Lung (tissue), 12 donors: ENCODE data around the gene SPN. TPM values are rescaled to one million over a fixed set of nuclear protein-coding genes. Genes with fewer than 3 reads are reported as not detected.

ENCODE experiments used
- ATAC-seq: fragments of 200-7000 bp; cut with Tn5 transposase; one replicate; pipeline ENCODE4 v1.9.1; 2020; ENCODE audit warnings: moderate number of reproducible peaks; ENCODE audit not compliant: insufficient read depth, low FRiP score
- DNase-seq, 3 donors: peaks; one replicate each; pipeline ENCODE4 v3.0.0-alpha.2; 2013 to 2017
- H3K27ac ChIP-seq, 2 donors: one replicate each; pipeline ENCODE4 v1.5.1; 2013; ENCODE audit warnings: mild to moderate bottlenecking in 2 of 2, moderate library complexity in 2 of 2, control low read depth in 1 of 2, inconsistent platforms in 1 of 2, low read depth in 1 of 2, low read length in 1 of 2
- H3K27me3 ChIP-seq, 3 donors: one replicate each; pipeline ENCODE4 v1.5.1; 2013; ENCODE audit warnings: low read length in 2 of 3; ENCODE audit not compliant: control insufficient read depth in 3 of 3, insufficient read depth in 3 of 3
- H3K36me3 ChIP-seq, 4 donors: one replicate each; pipeline ENCODE4 v1.5.1; 2013; ENCODE audit warnings: low read length in 4 of 4, mild to moderate bottlenecking in 1 of 4, moderate library complexity in 1 of 4; ENCODE audit not compliant: control insufficient read depth in 4 of 4, insufficient read depth in 4 of 4
- H3K4me1 ChIP-seq, 5 donors: one replicate each; pipeline ENCODE4 v1.5.1; 2013; ENCODE audit warnings: low read length in 5 of 5, mild to moderate bottlenecking in 2 of 5, moderate library complexity in 1 of 5; ENCODE audit not compliant: control insufficient read depth in 5 of 5, insufficient read depth in 5 of 5
- H3K4me3 ChIP-seq: one replicate; pipeline ENCODE4 v1.5.1; 2013; ENCODE audit warnings: mild to moderate bottlenecking, control low read depth, moderate library complexity
- H3K9ac ChIP-seq, 2 donors: one replicate each; pipeline ENCODE4 v1.5.1; 2013; ENCODE audit warnings: low read length in 2 of 2, control low read depth in 1 of 2; ENCODE audit not compliant: insufficient read depth in 1 of 2
- H3K9me3 ChIP-seq, 4 donors: one replicate each; pipeline ENCODE4 v1.5.1; 2013; ENCODE audit warnings: low read length in 3 of 4, mild to moderate bottlenecking in 1 of 4, moderate library complexity in 1 of 4; ENCODE audit not compliant: control insufficient read depth in 4 of 4, insufficient read depth in 3 of 4
- CTCF ChIP-seq: IDR thresholded peaks from 2 replicates; pipeline ENCODE4 v1.5.1; 2012; ENCODE audit warnings: mild to moderate bottlenecking; ENCODE audit errors: control extremely low read depth, extremely low read depth
- WGBS, 2 donors: extraction: QIAGEN DNeasy Blood & Tissue Kit; methylation state at CpG; one replicate each; pipeline ENCODE4 v1.1.7; 2013; 5-methylcytosine and 5-hydroxymethylcytosine counted together
- polyA plus RNA-seq, 2 donors: library from polyadenylated mRNA; stranded (reverse); fragments of 200-250 nt; gene quantifications; one replicate each; pipeline ENCODE4 v1.2.1, GENCODE V29; 2013
- total RNA-seq, 2 donors: library from RNA; depleted of rRNA in 1 of 2; stranded (reverse); fragments of >200 nt in 1 of 2; gene quantifications; one replicate each; pipeline ENCODE4 v1.2.1, GENCODE V29; 2014 to 2021
- donor health status: control.
- donor health status: control.
- donor health status: Bipolar disorder and iron deficiency.
- donor health status: healthy.
- donor health status: DM: yes; HTN: yes; CAD: no.

SPN gene
- total and polyA plus RNA-seq, 4 donors, result 5.8 to 52.5 (median 12.5) TPM

- Histone ChIP-seq H3K4me1 (peaks cover 0 to 28% (median 13%) of the 10 kb centered on the region in 5 donors), H3K27ac (no peak overlapping the region), H3K9ac (no peak overlapping the region), H3K4me3 (no peak overlapping the region), H3K36me3 (no peaks in the 10 kb centered on the region), H3K27me3 (no peaks in the 10 kb centered on the region), H3K9me3 (no peaks in the 10 kb centered on the region)
- 83 to 91% methylated on average over 3 of the region's 3 CpGs for WGBS, 2 donors
- ATAC-seq (no peak), DNase-seq (no peak)
- TF ChIP-seq CTCF, result no peak
Observed at GRCh38 chr16:29668267-29668666, 5.2 kb downstream of the SPN start.

GRCh38 chr16:29673501-29673900, 10.5 kb downstream of the SPN start:
- no peaks in the 10 kb centered on the region for H3K27me3 ChIP-seq
- no peak for ATAC-seq
- H3K36me3 ChIP-seq, result no peaks in the 10 kb centered on the region
- no peak overlapping the region for H3K9ac ChIP-seq
- no peak overlapping the region for H3K4me3 ChIP-seq
- WGBS, 2 donors, result 91 to 92% methylated on average over 6 of the region's 6 CpGs
- DNase-seq, result no peak
- no peak for TF ChIP-seq CTCF
- no peak overlapping the region for H3K27ac ChIP-seq
- peaks cover 0 to 23% (median 3%) of the 10 kb centered on the region in 5 donors for H3K4me1 ChIP-seq
- H3K9me3 ChIP-seq, result no peaks in the 10 kb centered on the region

- H3K4me3 ChIP-seq, result no peak overlapping the region
- H3K4me1 ChIP-seq, result peaks cover 0 to 23% (median 3%) of the 10 kb centered on the region in 5 donors
- WGBS, 2 donors, result 30 to 44% methylated on average over 13 of the region's 13 CpGs
- no peaks in the 10 kb centered on the region for H3K9me3 ChIP-seq
- no peaks in the 10 kb centered on the region for H3K36me3 ChIP-seq
- ATAC-seq (peak; percentile 41), DNase-seq (peak; percentile 80 to 93 (median 87))
- H3K9ac ChIP-seq, result no peak overlapping the region
- H3K27ac ChIP-seq, result no peak overlapping the region
- no peaks in the 10 kb centered on the region for H3K27me3 ChIP-seq
- TF ChIP-seq CTCF, result no peak
Observed at GRCh38 chr16:29674188-29674587, 11.1 kb downstream of the SPN start.
